Parathyroid adenoma (tissue), 2 donors: ENCODE results near the gene SEPTIN8.

Experiments
- H2AFZ ChIP-seq: fragments of 300-600 bp; sonication (generic); one replicate; pipeline ENCODE4 v1.7.0; 2017; ENCODE audit warnings: antibody characterized with exemption, mild to moderate bottlenecking
- H3K27ac ChIP-seq: fragments of 300-600 bp; sonication (generic); one replicate; pipeline ENCODE4 v1.7.0; 2017
- H3K27me3 ChIP-seq: fragments of 300-600 bp; sonication (generic); one replicate; pipeline ENCODE4 v1.7.0; 2017; ENCODE audit warnings: low read length; ENCODE audit not compliant: control insufficient read depth, insufficient read depth
- H3K36me3 ChIP-seq: fragments of 300-600 bp; sonication (generic); one replicate; pipeline ENCODE4 v1.7.0; 2017; ENCODE audit warnings: low read length; ENCODE audit not compliant: control insufficient read depth, insufficient read depth
- H3K4me1 ChIP-seq: fragments of 300-600 bp; sonication (generic); one replicate; pipeline ENCODE4 v1.7.0; 2017; ENCODE audit warnings: control low read depth
- H3K4me2 ChIP-seq: fragments of 300-600 bp; sonication (generic); one replicate; pipeline ENCODE4 v1.7.0; 2017; ENCODE audit warnings: low read length
- H3K4me3 ChIP-seq: fragments of 300-600 bp; sonication (generic); one replicate; pipeline ENCODE4 v1.7.0; 2017; ENCODE audit warnings: low read depth, low read length
- H3K79me2 ChIP-seq: fragments of 300-600 bp; sonication (generic); one replicate; pipeline ENCODE4 v1.7.0; 2017; ENCODE audit warnings: control low read depth
- H3K9ac ChIP-seq: fragments of 300-600 bp; sonication (generic); one replicate; pipeline ENCODE4 v1.7.0; 2017; ENCODE audit warnings: mild to moderate bottlenecking
- H3K9me3 ChIP-seq: fragments of 300-600 bp; sonication (generic); one replicate; pipeline ENCODE4 v1.7.0; 2017; ENCODE audit warnings: low read length; ENCODE audit not compliant: control insufficient read depth
- TF ChIP-seq, protein P1 (sequence below): fragments of 300-600 bp; sonication (generic); IDR thresholded peaks from one replicate; pipeline ENCODE4 v1.7.0; 2017; ENCODE audit warnings: antibody characterized with exemption, mild to moderate bottlenecking
- donor health status: primary hyperparathyroidism.

Gene SEPTIN8

DNA sequence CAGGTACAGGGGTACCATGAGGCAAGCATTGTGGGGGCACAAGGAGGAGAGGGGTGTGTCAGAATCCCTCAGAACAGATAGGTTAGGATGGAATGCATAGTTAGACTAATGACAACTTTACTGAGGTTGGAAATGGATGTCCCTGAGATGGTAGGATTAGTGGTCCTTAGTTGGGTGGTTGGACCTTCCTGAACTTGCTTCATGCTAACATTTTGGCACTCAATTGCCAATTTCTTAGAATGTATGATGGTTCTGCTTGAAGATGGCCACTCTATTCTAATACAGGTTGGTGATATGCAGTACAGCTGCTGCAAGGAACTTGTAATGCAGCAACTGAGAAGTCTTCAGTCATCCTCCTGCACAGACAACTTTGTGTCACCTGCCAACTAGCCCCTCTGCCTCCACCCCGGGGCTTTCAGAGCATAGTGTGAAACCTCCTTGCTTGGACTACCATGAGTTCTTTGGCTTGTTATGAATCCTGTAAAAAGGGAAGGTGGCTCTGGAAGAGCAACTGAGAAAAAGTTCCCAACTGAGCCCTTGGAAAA, 24.4 kb downstream of the SEPTIN8 start:
- no peaks in the 10 kb centered on the region for H3K9me3 ChIP-seq
- no peak overlapping the region for H3K4me3 ChIP-seq
- no peak overlapping the region for H3K27ac ChIP-seq
- no peaks in the 10 kb centered on the region for H3K27me3 ChIP-seq
- H2AFZ ChIP-seq, result no peak overlapping the region
- no peak overlapping the region for H3K9ac ChIP-seq
- H3K4me2 ChIP-seq, result no peak overlapping the region
- H3K79me2 ChIP-seq, result no peaks in the 10 kb centered on the region
- peaks cover 3% of the 10 kb centered on the region for H3K4me1 ChIP-seq
- no peaks in the 10 kb centered on the region for H3K36me3 ChIP-seq
- TF ChIP-seq, protein P1, sequence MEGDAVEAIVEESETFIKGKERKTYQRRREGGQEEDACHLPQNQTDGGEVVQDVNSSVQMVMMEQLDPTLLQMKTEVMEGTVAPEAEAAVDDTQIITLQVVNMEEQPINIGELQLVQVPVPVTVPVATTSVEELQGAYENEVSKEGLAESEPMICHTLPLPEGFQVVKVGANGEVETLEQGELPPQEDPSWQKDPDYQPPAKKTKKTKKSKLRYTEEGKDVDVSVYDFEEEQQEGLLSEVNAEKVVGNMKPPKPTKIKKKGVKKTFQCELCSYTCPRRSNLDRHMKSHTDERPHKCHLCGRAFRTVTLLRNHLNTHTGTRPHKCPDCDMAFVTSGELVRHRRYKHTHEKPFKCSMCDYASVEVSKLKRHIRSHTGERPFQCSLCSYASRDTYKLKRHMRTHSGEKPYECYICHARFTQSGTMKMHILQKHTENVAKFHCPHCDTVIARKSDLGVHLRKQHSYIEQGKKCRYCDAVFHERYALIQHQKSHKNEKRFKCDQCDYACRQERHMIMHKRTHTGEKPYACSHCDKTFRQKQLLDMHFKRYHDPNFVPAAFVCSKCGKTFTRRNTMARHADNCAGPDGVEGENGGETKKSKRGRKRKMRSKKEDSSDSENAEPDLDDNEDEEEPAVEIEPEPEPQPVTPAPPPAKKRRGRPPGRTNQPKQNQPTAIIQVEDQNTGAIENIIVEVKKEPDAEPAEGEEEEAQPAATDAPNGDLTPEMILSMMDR, result no peak

DNA sequence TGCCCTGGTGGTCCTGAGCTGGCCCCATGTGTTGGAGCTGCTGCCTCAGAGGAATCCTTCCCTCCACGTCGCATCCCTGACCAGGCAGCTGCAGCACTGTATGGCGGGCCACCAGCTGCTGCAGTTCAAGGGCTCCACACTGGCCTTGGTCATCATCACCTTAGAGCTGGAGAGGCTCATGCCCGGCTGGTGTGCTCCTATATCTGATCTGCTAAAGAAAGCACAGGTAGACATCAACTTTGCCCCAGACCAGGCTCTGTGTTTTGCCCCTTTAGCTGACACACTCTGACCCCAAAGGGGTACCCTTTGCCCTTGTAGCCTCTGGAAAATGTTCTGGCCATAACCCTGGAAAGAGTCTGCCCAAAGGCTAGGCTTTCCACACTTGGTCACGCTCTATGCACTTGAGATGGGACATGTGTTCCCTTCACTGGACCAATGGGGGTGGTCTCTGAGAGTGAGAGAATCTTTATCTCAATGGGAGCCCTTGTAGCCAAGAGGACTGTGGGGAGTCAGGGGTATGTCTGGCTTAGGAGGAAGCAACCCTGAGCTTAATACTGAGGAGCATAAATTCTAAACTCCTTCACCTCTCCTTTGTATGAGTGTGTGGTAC, 25.0 kb downstream of the SEPTIN8 start:
- H3K4me1 ChIP-seq, result peaks cover 3% of the 10 kb centered on the region
- H3K27me3 ChIP-seq, result no peaks in the 10 kb centered on the region
- no peak overlapping the region for H3K27ac ChIP-seq
- no peaks in the 10 kb centered on the region for H3K79me2 ChIP-seq
- no peak overlapping the region for H3K4me2 ChIP-seq
- H3K9ac ChIP-seq, result no peak overlapping the region
- TF ChIP-seq, protein P1, result no peak
- H3K9me3 ChIP-seq, result no peaks in the 10 kb centered on the region
- no peak overlapping the region for H3K4me3 ChIP-seq
- no peaks in the 10 kb centered on the region for H3K36me3 ChIP-seq
- H2AFZ ChIP-seq, result no peak overlapping the region

DNA sequence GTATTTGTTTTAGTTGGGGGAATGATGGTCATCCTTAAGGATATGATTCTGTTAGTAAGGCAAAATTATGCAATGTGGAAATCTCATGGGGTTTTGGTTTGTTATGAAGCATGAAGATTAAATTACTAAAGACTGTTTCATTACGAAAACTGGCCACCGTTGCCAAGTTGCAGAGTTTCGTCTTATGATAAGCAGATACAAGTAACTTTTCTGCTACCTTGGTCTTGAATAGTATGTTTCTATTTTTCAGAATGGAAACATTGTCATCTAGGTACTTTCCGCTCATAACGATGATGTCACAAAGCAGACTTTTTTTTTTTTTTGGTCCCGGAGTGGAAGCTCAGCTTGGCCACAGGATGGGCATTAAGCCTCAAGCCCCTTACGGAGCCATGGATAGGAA, 25.6 kb downstream of the SEPTIN8 start:
- no peaks in the 10 kb centered on the region for H3K9me3 ChIP-seq

DNA sequence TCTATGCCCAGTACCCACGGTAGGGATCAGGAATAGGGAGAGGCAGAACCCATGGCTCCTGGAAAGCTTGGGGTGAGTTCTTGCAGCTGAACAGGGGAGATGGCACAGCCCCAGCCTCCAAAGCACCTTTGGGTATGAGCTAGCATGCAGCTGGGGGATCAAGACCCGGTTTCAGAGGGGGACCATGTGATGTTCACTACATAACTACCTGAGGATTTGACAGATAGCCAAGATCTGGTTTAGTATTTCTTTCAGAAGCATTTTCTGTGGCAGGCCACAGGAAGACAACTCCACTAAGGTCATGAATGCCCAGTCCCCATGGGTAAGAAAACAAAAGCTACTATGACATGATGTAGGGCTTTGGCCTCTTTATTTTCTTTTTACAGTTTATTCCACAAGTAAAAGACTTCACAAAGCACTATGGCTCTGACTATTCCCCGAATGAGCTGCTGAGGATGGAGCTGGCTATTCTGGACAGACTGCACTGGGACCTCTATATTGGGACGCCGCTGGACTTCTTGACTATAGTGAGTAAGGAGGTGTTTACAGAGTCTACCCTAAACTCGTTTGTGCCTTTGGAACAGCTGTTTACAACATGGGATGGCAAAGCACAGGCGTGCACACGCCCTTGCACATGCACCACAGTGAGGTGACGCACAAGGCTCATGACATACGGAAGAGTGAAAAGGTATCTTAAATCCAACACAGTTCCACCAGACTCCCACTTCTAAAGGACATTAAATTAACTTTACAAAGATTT, 26.4 kb downstream of the SEPTIN8 start:
- Histone ChIP-seq H3K36me3 (no peaks in the 10 kb centered on the region), H3K27ac (no peak overlapping the region), H3K4me3 (no peak overlapping the region), H3K9ac (no peak overlapping the region), H3K27me3 (no peaks in the 10 kb centered on the region), H3K9me3 (no peaks in the 10 kb centered on the region), H3K4me1 (peaks cover 3% of the 10 kb centered on the region), H3K79me2 (no peaks in the 10 kb centered on the region), H2AFZ (no peak overlapping the region), H3K4me2 (no peak overlapping the region)
- TF ChIP-seq, protein P1, result no peak

More for the DNA sequence above, 25.6 kb downstream of the SEPTIN8 start:
- no peaks in the 10 kb centered on the region for H3K27me3 ChIP-seq
- no peak overlapping the region for H3K4me3 ChIP-seq
- H3K27ac ChIP-seq, result no peak overlapping the region
- peaks cover 3% of the 10 kb centered on the region for H3K4me1 ChIP-seq
- H3K36me3 ChIP-seq, result no peaks in the 10 kb centered on the region
- TF ChIP-seq, protein P1, result no peak
- no peak overlapping the region for H3K4me2 ChIP-seq
- no peak overlapping the region for H2AFZ ChIP-seq
- no peaks in the 10 kb centered on the region for H3K79me2 ChIP-seq
- H3K9ac ChIP-seq, result no peak overlapping the region
